Mesenteric fat pad (tissue), 1 donor: Measurements from ENCODE around the gene LINC00237. TPM values are rescaled to one million over a fixed set of nuclear protein-coding genes. Genes with fewer than 3 reads are reported as not detected.

Experiments
- DNase-seq: peaks from one replicate; pipeline ENCODE4 v3.0.0-alpha.2; 2020; ENCODE audit warnings: low spot score
- total RNA-seq: library from RNA; stranded (reverse); fragmentation: NEBNext Ultra II Directional; extraction: Animal tissue kit (Norgen Biotek cat#: 25700); gene quantifications from one replicate; pipeline ENCODE4 v1.2.1, GENCODE V29; 2021
- donor health status: DM: yes; HTN: yes; CAD: no.

The LINC00237 gene
- total RNA-seq, 1 donor from 2014 or later: not detected

DNA sequence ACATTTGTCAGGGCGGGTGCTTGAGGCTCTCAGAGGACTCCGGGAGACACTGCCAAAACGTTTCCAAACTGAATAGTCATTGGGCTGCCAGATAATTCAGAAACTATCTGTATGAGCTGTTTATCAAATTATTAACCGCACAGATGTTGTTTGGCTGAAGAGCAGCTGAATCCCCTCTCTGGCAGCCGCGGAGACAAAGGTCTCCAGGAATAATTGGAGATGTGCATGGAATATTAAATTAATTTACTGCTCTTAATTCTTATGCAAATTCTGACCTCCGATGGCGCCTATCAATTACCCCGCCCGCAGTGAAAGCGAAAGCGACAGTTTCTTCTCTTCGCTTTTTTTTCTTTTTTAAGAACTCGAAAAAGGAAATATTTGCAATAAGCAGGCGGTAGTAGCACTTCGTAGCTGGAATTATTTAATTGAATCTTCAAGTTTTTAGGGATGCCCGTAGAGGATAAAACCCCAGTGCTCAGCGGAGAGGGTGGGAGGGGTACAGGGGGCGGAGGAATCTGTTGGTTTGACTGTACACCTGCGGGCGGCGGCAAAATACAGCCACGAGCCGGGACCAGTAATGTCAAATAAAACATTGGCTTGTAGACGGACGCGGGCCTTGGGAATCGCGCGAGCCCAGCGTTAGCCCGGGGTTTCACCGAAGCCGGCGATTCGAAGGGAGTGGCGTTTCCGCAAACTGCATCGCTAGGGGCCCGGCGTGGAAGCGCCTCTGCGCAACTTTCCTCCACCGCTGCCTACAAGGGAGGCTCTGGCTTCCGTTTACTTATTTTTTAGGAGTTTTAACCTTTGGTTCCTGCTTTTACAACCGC, 6.2 kb downstream of the LINC00237 start:
- no peak for DNase-seq

GRCh38 chr20:21096321-21097043, 9.7 kb downstream of the LINC00237 start:
- DNase-seq: no peak

- no peak for DNase-seq
These were observed 13.4 kb downstream of the LINC00237 start for GRCh38 chr20:21092806-21093205.

- DNase-seq: no peak
These were observed 15.4 kb downstream of the LINC00237 start for GRCh38 chr20:21090721-21091120.

- DNase-seq: no peak
These were observed 16.0 kb downstream of the LINC00237 start for GRCh38 chr20:21090111-21090618.

- no peak for DNase-seq
These were observed 16.8 kb downstream of the LINC00237 start for GRCh38 chr20:21089391-21089790.

DNA sequence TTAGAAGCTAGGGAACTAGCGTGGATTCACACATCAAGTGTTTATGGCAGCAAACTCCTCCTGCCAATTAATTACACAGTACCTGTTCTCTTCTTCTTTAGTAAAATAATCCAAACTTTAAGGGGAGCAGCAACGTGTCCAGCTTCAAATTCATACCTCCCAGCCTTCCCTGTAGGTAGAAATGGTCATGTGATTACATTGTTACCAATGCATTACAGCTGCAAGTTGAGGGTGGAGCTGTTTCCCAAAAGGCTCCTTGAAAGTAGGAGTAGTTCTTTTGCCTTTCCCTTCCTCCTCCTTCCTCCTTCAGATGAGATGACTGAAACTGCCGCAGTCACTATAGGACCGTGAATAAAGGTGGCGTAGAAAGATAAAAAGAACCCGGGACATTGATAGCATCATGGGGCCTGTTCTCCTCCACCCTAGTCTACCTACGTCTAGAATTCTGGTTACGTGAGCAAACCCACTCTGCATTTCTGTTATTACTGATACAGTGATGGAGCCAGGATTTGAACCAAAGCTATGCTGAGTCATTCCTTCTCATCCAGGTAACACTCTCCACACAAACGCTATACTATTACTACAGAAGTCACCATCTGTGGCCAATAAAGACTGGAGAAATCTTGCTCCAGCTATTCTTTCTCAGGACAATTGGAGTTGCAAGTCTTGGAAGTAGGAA, 18.2 kb downstream of the LINC00237 start:
- DNase-seq: no peak

DNA sequence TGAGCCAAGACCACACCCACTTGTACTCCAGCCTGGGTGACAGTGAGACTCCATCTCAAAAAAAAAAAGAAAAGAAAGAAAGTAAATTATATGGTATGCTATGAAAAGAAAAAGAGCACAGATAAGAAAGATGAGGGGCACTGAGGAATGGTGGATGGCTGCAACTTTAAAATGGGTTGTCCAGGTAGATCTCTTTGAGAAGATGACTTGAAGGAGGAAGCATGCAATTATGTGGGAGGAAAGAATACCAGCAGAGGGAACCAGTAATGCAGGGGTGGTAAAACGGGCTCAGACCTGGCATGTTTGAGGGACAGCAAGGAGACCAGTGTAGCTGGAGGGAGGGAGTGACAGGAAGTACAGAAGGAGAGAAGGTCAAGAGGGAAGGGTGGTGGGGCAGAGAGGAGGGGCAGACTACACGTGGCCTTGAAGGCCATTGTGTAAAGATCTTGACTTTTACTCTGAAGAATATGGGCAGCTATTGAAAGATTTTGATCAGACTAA, 22.3 kb downstream of the LINC00237 start:
- no peak for DNase-seq

DNA sequence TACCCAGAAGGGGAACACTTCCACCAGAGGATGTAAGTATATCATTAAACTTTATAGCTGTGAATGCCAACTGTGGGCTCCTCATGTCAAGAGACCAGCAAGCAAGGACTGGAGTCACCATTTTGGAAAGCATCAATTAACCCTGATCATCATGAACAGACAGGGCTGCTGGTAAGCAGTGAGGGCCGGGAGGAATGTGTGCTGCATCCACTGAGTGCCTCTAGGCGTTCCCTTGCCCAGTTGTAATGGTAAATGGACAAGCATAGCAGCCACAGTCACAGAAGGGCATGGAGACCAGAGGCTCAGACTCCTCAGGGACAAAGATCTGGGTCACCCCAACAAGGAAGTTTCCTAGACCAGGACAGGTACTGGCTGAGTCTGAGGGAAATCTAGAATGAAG, 23.6 kb downstream of the LINC00237 start:
- DNase-seq: no peak

DNA sequence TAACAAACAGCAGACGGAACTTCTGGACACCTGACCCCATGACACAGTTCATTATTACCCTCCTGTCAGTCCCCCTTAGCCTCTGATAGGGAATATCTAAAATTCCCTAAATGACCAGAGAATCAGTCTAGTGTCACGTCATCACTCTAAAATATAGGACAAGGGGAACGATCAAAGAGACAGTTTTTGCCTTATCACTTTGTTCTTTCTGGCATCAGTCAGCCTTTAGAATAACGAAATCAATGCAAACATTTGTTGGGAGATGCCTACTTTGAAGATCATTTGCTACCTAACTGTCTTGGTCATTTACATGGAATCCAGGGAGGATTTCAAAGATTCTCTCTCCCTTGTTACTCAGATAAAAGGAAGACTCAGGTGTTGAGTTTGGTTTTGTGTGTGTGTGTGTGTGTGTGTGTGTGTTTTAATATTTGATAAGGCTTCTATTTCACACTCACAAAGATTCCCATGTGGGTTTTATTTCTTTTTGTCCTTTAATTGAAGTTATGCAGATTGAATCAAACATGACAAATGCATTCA, 28.3 kb downstream of the LINC00237 start:
- DNase-seq: no peak

- no peak for DNase-seq
These were observed 30.1 kb downstream of the LINC00237 start for GRCh38 chr20:21076073-21076472.

DNA sequence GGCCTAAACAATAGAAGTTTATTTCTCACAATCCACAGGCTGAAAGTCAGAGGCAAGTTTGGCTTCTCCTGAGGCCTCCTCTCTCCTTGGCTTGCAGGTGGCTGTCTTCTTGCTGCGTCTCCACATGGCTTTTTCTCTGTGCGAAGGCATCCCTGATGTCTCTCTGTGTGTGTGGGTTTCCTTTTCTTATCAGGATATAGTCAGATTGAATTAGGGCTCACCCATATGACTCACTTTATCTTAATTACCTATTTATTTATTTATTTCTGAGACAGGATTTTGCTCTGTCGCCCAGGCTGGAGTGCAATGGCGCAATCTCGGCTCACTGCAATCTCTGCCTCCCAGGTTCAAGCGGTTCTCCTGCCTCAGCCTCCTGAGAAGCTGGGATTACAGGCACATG, 30.7 kb downstream of the LINC00237 start:
- no peak for DNase-seq

DNA sequence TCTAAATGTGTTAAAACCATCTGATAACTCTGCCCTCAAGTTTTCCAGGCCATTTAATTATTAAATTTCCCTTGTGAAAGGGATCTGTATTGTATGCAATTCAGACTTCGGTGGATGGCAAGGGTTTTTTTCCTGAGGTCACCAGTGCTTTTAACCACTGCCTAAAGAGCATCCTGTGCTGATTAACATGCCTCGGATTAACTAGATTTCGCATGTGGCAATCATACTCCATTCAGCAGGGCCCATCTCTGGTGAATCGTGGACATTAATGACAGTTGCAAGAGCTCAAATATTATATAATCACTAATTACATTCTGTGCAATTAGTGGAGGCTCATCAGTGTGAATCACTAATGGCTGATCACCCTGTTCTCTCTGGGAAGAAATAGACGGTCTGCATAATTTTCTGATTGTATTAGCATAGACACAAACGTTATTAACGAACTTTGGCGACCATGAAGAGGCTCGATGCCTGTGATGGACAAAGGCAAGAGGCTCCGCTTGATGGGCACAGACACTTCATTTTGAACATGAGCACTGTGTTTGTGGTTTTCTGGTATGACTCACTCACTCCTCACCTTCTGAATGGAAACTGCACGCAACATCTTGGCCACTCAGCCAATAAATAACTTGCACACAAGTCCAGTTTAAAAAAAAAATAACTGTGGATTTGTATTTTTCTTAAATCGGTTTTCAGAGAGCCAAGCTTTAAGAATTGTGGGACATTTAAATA, 31.4 kb downstream of the LINC00237 start:
- no peak for DNase-seq

DNA sequence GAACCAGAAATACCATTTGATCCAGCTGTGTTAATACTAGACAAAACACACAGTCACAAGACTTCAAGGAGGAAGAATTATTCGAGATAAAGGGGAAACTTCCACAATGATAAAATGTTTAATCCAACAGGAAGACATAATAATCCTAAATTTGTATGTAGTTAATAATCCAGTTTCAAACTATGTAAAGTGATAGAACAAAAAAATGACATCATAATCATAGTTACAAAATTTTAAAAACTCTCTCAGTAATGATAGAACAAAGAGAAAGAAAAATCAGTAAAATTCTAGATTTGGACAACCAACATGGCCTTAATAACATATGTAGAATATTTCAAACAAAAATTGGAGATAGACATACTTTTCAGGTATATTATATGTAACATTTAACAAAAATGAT, 38.9 kb downstream of the LINC00237 start:
- DNase-seq: no peak

DNA sequence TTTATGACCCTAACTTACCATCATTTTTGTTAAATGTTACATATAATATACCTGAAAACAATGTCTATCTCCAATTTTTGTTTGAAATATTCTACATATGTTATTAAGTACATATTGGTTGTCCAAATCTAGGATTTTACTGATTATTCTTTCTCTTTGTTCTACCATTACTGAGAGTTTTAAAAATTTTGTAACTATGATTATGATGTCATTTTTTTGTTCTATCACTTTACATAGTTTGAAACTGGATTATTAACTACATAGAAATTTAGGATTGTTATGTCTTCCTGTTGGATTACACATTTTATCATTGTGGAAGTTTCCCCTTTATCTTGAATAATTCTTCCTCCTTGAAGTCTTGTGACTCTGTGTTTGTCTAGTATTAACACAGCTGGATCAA, 41.2 kb downstream of the LINC00237 start:
- no peak for DNase-seq

DNA sequence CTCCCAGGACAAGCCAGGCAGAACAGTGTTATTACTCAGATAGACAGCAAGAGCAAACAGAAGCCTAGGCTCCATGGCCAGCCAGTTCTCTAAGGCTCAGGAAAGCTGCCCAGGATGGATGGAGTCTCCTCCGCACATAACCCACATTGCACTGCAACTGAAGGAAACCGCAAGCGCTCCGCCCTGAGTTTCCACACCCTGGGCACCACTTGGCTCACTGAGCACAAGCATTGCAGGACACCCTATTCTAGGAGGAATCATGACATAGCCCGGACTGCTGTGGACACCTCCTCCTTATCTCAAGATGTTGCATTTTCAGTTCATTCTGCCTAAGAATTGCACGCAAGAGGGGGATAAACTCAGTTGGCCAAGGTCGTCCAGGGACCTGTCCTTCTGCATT, 42.9 kb downstream of the LINC00237 start:
- DNase-seq: no peak

- no peak for DNase-seq
These were observed 53.0 kb downstream of the LINC00237 start for GRCh38 chr20:21053002-21053762.

DNA sequence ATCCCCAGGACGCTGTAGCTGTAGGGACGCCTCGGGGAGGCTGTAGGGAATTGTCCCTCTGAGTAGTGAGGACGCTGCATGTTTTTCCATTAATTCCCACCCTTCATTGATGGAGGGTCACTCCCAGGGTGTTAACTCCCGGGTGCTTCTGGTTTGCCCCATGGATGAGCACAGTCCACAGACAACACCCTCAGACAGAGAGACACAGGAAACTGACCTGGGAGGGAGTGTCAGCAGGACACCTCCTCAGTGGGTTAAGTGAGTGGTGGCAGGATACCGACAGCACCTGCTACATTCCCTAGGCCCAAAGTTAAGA, 53.5 kb downstream of the LINC00237 start:
- no peak for DNase-seq

GRCh38 chr20:21052241-21052640, 53.9 kb downstream of the LINC00237 start:
- no peak for DNase-seq

GRCh38 chr20:21050710-21051109, 55.4 kb downstream of the LINC00237 start:
- DNase-seq: no peak
